Hepatocyte (in vitro differentiated cells): ENCODE data around the gene DOCK4. TPM values are rescaled to one million over a fixed set of nuclear protein-coding genes. Genes with fewer than 3 reads are reported as not detected.
A peak's percentile ranks its signal among the peaks of the same experiment; 100 is the strongest.

ENCODE experiments used
- DNase-seq: peaks from one replicate; pipeline ENCODE4 v3.0.0-alpha.2; 2016; ENCODE audit warnings: low spot score
- H2AFZ ChIP-seq: fragments of 200-600 bp; sonication (generic); 2 replicates; pipeline ENCODE4 v1.6.0; 2016; ENCODE audit warnings: antibody characterized with exemption, mild to moderate bottlenecking
- H3K27ac ChIP-seq: fragments of 200-600 bp; sonication (generic); 2 replicates; pipeline ENCODE4 v1.5.1; 2016; ENCODE audit warnings: mild to moderate bottlenecking
- H3K27me3 ChIP-seq: fragments of 200-600 bp; sonication (generic); 2 replicates; pipeline ENCODE4 v1.6.1; 2016
- H3K36me3 ChIP-seq: fragments of 200-600 bp; sonication (generic); replicated peaks from 2 replicates; pipeline ENCODE4 v1.5.1; 2016; ENCODE audit warnings: low read depth; ENCODE audit not compliant: insufficient read depth
- H3K4me1 ChIP-seq: fragments of 200-600 bp; sonication (generic); 2 replicates; pipeline ENCODE4 v1.5.1; 2016; ENCODE audit warnings: mild to moderate bottlenecking, moderate library complexity; ENCODE audit not compliant: insufficient read depth
- H3K4me2 ChIP-seq: fragments of 200-600 bp; sonication (generic); 2 replicates; pipeline ENCODE4 v1.6.0; 2016
- H3K4me3 ChIP-seq: fragments of 200-600 bp; sonication (generic); 2 replicates; pipeline ENCODE4 v1.5.1; 2016; ENCODE audit warnings: mild to moderate bottlenecking
- H3K79me2 ChIP-seq: fragments of 200-600 bp; sonication (generic); 2 replicates; pipeline ENCODE4 v1.6.0; 2017; ENCODE audit warnings: mild to moderate bottlenecking
- H3K9me2 ChIP-seq: fragments of 200-600 bp; sonication (generic); replicated peaks from 2 replicates; pipeline ENCODE4 v1.6.0; 2017; ENCODE audit warnings: mild to moderate bottlenecking; ENCODE audit not compliant: insufficient read depth
- H3K9me3 ChIP-seq: fragments of 200-600 bp; sonication (generic); 2 replicates; pipeline ENCODE4 v1.5.1; 2016; ENCODE audit warnings: low read depth, mild to moderate bottlenecking
- H4K20me1 ChIP-seq: fragments of 200-600 bp; sonication (generic); 2 replicates; pipeline ENCODE4 v1.6.0; 2016; ENCODE audit warnings: mild to moderate bottlenecking; ENCODE audit not compliant: insufficient read depth, poor library complexity, severe bottlenecking
- CTCF ChIP-seq: fragments of 200-600 bp; sonication (generic); IDR thresholded peaks from 2 replicates; pipeline ENCODE4 v1.5.1; 2016; ENCODE audit warnings: antibody characterized with exemption, mild to moderate bottlenecking; ENCODE audit not compliant: poor library complexity
- EZH2 ChIP-seq: fragments of 200-600 bp; sonication (generic); IDR thresholded peaks from 2 replicates; pipeline ENCODE4 v1.6.1; 2016; ENCODE audit warnings: antibody characterized with exemption, mild to moderate bottlenecking, borderline replicate concordance
- EZH2phosphoT487 ChIP-seq: fragments of 200-600 bp; sonication (generic); IDR thresholded peaks from one replicate; pipeline ENCODE4 v1.6.1; 2018; ENCODE audit warnings: antibody characterized with exemption, mild to moderate bottlenecking, low read depth, moderate library complexity; ENCODE audit not compliant: unreplicated experiment, severe bottlenecking
- WGBS: methylation state at CpG from one replicate; pipeline ENCODE4 v1.1.6; 2016; ENCODE audit warnings: low lambda C conversion rate; ENCODE audit errors: missing lambda C conversion rate; 5-methylcytosine and 5-hydroxymethylcytosine counted together
- polyA plus RNA-seq: library from polyadenylated mRNA; unstranded; fragments of >200 nt; fragmentation: Nextera tagmentation; extraction: Ambion mirVana; gene quantifications from 2 replicates; pipeline ENCODE4 v1.2.1, GENCODE V29; 2016
- total RNA-seq: library from RNA; depleted of rRNA; stranded (reverse); fragments of >200 nt; gene quantifications from 2 replicates; pipeline ENCODE4 v1.2.3, GENCODE V29; 2014

DOCK4 gene
- total and polyA plus RNA-seq, 2 experiments from 2014 or later: 4.4 to 22.9 TPM

- Histone ChIP-seq H3K4me1 (peaks cover 12% of the 10 kb centered on the region), H3K4me3 (no peak overlapping the region), H3K9me3 (no peaks in the 10 kb centered on the region), H3K4me2 (no peak overlapping the region), H2AFZ (no peak overlapping the region), H3K27ac (no peak overlapping the region), H3K36me3 (no peaks in the 10 kb centered on the region), H4K20me1 (no peaks in the 10 kb centered on the region), H3K79me2 (peaks cover 12% of the 10 kb centered on the region), H3K9me2 (no peaks in the 10 kb centered on the region), H3K27me3 (no peaks in the 10 kb centered on the region)
- WGBS: 84% methylated on average over 2 of the region's 2 CpGs
- DNase-seq: no peak
- TF ChIP-seq EZH2 (no peak), EZH2phosphoT487 (no peak), CTCF (no peak)
Observed at GRCh38 chr7:112023282-112023681, 182.9 kb downstream of the DOCK4 start.

- TF ChIP-seq EZH2phosphoT487 (no peak), CTCF (no peak), EZH2 (no peak)
- 50% methylated on average over 6 of the region's 6 CpGs for WGBS
- Histone ChIP-seq H3K4me3 (no peak overlapping the region), H3K36me3 (no peaks in the 10 kb centered on the region), H4K20me1 (no peaks in the 10 kb centered on the region), H3K27ac (peak overlapping the region; percentile 53), H2AFZ (no peak overlapping the region), H3K79me2 (peaks cover 12% of the 10 kb centered on the region), H3K9me3 (no peaks in the 10 kb centered on the region), H3K9me2 (no peaks in the 10 kb centered on the region), H3K4me2 (peak overlapping the region; percentile 5), H3K27me3 (no peaks in the 10 kb centered on the region), H3K4me1 (peaks cover 12% of the 10 kb centered on the region)
- peak; percentile 55 for DNase-seq
Observed at GRCh38 chr7:112022128-112022527, 184.1 kb downstream of the DOCK4 start.

DNA sequence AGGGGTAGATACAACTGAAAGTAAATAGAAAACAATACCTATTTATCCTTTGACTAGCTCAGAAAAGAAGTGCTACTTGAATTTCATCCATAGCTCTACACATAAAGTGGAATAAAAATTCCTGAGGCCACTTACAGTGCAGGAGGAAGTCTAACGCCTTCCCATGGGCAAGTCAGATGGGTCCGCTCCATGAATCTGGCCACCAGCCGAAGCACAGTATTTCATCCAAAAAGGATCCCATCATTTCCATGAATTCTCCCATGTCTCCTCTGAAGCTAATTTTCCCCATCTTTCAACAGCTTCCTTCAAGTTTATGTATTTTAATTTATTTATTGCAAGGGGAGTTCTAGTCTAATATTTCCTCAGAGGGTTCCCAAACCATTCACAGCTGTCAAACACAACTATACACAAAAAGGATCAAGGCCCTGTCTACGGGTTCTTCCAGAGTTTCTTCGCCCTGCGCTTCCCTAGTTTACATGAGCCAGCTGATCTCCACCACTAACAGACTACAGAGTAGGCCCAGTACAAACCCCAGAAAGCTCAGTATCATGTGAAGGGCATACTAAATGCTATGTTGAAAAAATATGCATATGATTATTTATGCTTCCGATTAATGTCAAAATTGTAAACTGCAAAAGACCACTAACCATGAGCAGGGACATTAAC is 184.7 kb downstream of the DOCK4 start:
- no peak for DNase-seq
- TF ChIP-seq EZH2phosphoT487: no peak
- TF ChIP-seq CTCF: no peak
- TF ChIP-seq EZH2: no peak
- no peaks in the 10 kb centered on the region for H3K9me3 ChIP-seq
- 90% methylated on average over 7 of the region's 7 CpGs for WGBS
- no peak overlapping the region for H2AFZ ChIP-seq
- H3K4me1 ChIP-seq: peaks cover 12% of the 10 kb centered on the region
- H3K4me3 ChIP-seq: no peak overlapping the region
- H3K27me3 ChIP-seq: no peaks in the 10 kb centered on the region
- H4K20me1 ChIP-seq: no peaks in the 10 kb centered on the region
- peaks cover 12% of the 10 kb centered on the region for H3K79me2 ChIP-seq
- H3K4me2 ChIP-seq: peak overlapping the region; percentile 5
- H3K9me2 ChIP-seq: no peaks in the 10 kb centered on the region
- no peaks in the 10 kb centered on the region for H3K36me3 ChIP-seq
- H3K27ac ChIP-seq: peak overlapping the region; percentile 53
